Activated B cell treated with CpG ODN at 0.5 μM for 24 hours (primary cell): ENCODE results near the gene MRPL30. TPM values are rescaled to one million over a fixed set of nuclear protein-coding genes. Genes with fewer than 3 reads are reported as not detected.

Experiments used
- ATAC-seq: fragments of 200-7000 bp; cut with Tn5 transposase; one replicate; pipeline ENCODE4 v1.10.0; 2021; ENCODE audit warnings: low read depth, mild to moderate bottlenecking, moderate library complexity
- CTCF ChIA-PET: fragments of 350-600 bp; sonication (Branson Sonifier 250); formaldehyde crosslinking; loops from one replicate; lab custom pipeline; 2021; ENCODE audit warnings: antibody characterized with exemption; lab: Charles Lee
- POLR2A ChIA-PET: fragments of 350-600 bp; sonication (Branson Sonifier 250); formaldehyde crosslinking; loops from one replicate; lab custom pipeline; 2021; ENCODE audit warnings: antibody characterized with exemption; lab: Charles Lee
- DNase-seq: peaks from one replicate; pipeline ENCODE4 v3.0.0; 2022
- H3K27ac Mint-ChIP-seq: one replicate; pipeline ENCODE4 v1.8.0; 2020; ENCODE audit warnings: mixed read lengths
- H3K27me3 Mint-ChIP-seq: one replicate; pipeline ENCODE4 v1.8.0; 2021; ENCODE audit warnings: mixed read lengths
- H3K36me3 Mint-ChIP-seq: one replicate; pipeline ENCODE4 v1.8.0; 2021; ENCODE audit warnings: low read depth, mixed read lengths
- H3K4me1 Mint-ChIP-seq: one replicate; pipeline ENCODE4 v1.8.0; 2021; ENCODE audit warnings: mixed read lengths
- H3K4me3 Mint-ChIP-seq: one replicate; pipeline ENCODE4 v1.8.0; 2020; ENCODE audit warnings: mild to moderate bottlenecking, mixed read lengths
- H3K9me3 Mint-ChIP-seq: one replicate; pipeline ENCODE4 v1.8.0; 2020; ENCODE audit warnings: mixed read lengths
- intact Hi-C: fragments of 100-400 bp; cut with micrococcal nuclease; formaldehyde crosslinking; loops from one replicate; pipeline ENCODE4 v1.15.1; 2024
- total RNA-seq: library from RNA; stranded (reverse); gene quantifications from 2 replicates; pipeline ENCODE4 v1.2.3, GENCODE V29; 2022
- TF ChIP-seq, protein P1 (sequence below): fragments of 200-600 bp; IDR thresholded peaks from one replicate; pipeline ENCODE4 v1.8.0; 2022; ENCODE audit warnings: antibody characterized with exemption, mild to moderate bottlenecking

MRPL30 gene
- total RNA-seq, 1 donor from 2014 or later, result 21.4 TPM

DNA sequence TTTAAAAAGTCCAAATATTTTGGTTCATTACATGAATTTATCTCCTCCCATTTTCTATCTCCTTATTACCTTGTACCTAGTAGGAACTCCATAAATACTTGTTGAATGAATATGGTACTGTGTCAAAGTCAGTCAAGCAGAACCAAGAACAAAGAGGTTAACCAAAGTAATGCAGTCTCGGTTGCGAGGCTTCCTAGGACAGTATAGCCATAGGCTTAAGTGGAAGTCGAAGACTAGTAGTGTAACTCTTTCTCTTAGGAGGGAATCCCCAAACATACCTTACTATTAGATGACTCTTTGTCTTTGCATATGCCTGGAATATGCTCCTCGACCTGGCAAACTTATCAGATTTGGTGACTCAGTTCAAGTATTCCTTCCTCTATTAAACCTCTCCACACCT is 21.4 kb upstream of the MRPL30 start:
- Mint-ChIP-seq H3K9me3 (no peaks in the 10 kb centered on the region), H3K27ac (peak overlapping the region; percentile 80), H3K27me3 (no peaks in the 10 kb centered on the region), H3K36me3 (peaks cover 59% of the 10 kb centered on the region), H3K4me1 (peaks cover 46% of the 10 kb centered on the region), H3K4me3 (no peak overlapping the region)
- intact Hi-C loops, result loop anchor here (5.0 to 10.0 kb wide), 3 partner anchors 1147 to 1497 kb away; partner anchors contain the start of genes ACTR1B and PDCL3
- CTCF ChIA-PET, result no interaction called here
- TF ChIP-seq, protein P1, sequence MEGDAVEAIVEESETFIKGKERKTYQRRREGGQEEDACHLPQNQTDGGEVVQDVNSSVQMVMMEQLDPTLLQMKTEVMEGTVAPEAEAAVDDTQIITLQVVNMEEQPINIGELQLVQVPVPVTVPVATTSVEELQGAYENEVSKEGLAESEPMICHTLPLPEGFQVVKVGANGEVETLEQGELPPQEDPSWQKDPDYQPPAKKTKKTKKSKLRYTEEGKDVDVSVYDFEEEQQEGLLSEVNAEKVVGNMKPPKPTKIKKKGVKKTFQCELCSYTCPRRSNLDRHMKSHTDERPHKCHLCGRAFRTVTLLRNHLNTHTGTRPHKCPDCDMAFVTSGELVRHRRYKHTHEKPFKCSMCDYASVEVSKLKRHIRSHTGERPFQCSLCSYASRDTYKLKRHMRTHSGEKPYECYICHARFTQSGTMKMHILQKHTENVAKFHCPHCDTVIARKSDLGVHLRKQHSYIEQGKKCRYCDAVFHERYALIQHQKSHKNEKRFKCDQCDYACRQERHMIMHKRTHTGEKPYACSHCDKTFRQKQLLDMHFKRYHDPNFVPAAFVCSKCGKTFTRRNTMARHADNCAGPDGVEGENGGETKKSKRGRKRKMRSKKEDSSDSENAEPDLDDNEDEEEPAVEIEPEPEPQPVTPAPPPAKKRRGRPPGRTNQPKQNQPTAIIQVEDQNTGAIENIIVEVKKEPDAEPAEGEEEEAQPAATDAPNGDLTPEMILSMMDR, result no peak
- POLR2A ChIA-PET, result interaction anchor here (9.2 kb wide), 1 partner anchor 18 kb away, joined by 143 read pairs; the partner anchor contains the start of gene C2orf15
- ATAC-seq (no peak), DNase-seq (no peak)

DNA sequence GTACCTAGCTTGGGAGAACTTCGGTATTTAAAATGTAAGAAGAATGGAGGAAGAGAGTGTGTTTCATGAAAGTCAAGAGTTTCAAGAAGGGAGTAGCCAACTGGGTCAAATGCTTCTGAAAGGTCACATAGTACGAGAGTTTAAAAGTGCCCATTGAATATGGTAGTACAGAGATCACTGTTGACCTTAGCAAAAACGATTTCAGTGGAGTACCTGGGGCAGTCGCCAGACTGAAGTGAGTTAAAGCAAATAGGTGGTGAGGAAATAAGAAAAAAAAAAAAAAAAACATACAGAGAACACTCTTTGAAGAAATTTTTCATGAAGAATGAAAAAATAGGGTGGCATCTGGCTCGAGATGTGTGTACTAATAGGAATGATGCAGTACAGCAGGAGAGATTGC is 14.8 kb upstream of the MRPL30 start:
- no peak overlapping the region for H3K27ac Mint-ChIP-seq

DNA sequence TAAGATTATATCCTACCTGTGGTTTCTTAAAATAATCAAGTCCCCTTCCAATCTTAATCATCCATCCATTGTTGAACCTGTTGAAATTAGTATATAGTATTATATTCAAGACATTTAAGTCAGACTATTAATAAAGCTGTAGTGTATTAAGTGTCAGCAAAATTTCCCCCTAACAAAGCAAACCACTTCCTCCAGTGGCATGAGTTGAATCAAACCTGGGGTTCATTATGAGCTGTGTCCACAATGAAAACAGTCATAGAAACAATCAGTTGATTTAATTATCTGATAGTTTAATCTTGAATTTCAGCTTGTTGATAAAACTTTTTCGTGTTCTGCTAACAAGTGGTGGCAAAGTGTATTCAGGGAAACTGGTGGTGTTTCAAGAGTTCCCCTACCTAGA is 11.4 kb upstream of the MRPL30 start:
- no peaks in the 10 kb centered on the region for H3K4me1 Mint-ChIP-seq
- peaks cover 80% of the 10 kb centered on the region for H3K36me3 Mint-ChIP-seq
- no peak overlapping the region for H3K4me3 Mint-ChIP-seq
- ChIA-PET POLR2A (no interaction called here), CTCF (no interaction called here)
- no peak for ATAC-seq
- DNase-seq, result no peak
- no peaks in the 10 kb centered on the region for H3K9me3 Mint-ChIP-seq
- TF ChIP-seq, protein P1, result no peak
- no peak overlapping the region for H3K27ac Mint-ChIP-seq
- H3K27me3 Mint-ChIP-seq, result no peaks in the 10 kb centered on the region
- intact Hi-C loops, result no loop called here

More for the DNA sequence above, 14.8 kb upstream of the MRPL30 start:
- H3K36me3 Mint-ChIP-seq, result peaks cover 79% of the 10 kb centered on the region
- H3K27me3 Mint-ChIP-seq, result no peaks in the 10 kb centered on the region
- TF ChIP-seq, protein P1, result no peak
- H3K9me3 Mint-ChIP-seq, result no peaks in the 10 kb centered on the region
- no peaks in the 10 kb centered on the region for H3K4me1 Mint-ChIP-seq
- ATAC-seq (no peak), DNase-seq (no peak)
- intact Hi-C loops, result no loop called here
- ChIA-PET CTCF (no interaction called here), POLR2A (no interaction called here)
- H3K4me3 Mint-ChIP-seq, result no peak overlapping the region

DNA sequence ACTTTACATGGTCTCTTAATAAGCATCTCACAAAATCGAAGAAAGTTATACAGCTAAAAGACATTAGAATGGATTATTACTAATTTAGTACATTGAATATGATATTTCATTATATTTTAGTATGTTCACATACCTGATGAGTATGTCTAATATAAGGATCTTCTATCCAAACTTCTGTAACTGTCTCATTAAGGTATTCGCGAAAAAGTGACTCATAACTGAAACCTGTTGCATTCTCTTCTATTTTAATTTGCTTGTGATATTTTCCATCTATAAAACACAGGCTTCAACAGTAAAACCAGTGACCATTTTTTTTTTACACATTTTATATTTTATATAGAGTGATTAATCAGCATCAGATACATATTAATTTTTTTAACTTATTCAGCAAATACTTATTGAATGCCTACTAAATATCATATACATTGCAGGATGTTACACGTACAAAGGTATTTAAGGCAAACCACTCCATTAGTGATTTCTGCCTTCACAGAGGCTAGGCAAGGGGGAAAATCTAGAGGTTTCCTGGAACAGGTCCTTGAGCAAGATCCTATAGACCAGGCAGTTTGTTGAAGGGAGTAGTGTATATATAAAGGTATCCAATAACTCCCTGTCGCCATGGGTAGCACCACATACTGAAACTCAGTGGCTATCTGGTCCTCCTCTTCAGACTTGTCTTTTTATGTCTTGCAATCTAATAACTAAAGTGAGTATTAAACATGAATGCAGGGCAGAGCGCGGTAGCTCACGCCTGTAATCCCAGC is 9.4 kb upstream of the MRPL30 start:
- Mint-ChIP-seq H3K36me3 (peaks cover 72% of the 10 kb centered on the region), H3K9me3 (no peaks in the 10 kb centered on the region)
- POLR2A ChIA-PET, result interaction anchor here (1.2 kb wide), 1 partner anchor 31 kb away, joined by 4 read pairs; no protein-coding TSS in a partner anchor

DNA sequence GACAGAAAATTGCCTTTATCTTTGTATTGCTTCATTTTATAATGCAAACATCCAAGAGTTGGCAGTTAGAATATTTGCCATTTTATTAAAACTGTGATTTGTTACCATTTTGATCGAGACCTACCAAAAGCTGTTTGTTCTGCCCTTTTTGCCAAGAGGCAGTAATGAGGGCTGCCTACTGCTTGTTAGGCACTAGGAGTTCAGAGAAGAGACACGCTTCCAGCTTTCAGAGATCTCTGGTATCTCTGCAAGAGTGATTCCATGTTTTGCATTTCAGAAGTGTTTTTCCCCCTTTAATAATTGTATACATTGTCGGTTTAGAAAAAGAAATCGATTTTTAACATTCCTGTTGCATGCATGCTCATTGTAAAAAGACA is 628 bp downstream of the MRPL30 start:
- DNase-seq (no peak), ATAC-seq (no peak)
- intact Hi-C loops, result loop anchor here (1.0 to 5.0 kb wide), 7 partner anchors 26 to 1821 kb away; partner anchors contain the start of genes C2orf15, COA5, MGAT4A and REV1
- H3K4me1 Mint-ChIP-seq, result peaks cover 60% of the 10 kb centered on the region
- peaks cover 33% of the 10 kb centered on the region for H3K36me3 Mint-ChIP-seq
- no peaks in the 10 kb centered on the region for H3K9me3 Mint-ChIP-seq
- no peaks in the 10 kb centered on the region for H3K27me3 Mint-ChIP-seq
- H3K4me3 Mint-ChIP-seq, result peak overlapping the region; percentile 99
- ChIA-PET POLR2A (interaction anchor here (0.7 to 4.0 kb wide), 5 partner anchors 8 to 619 kb away, joined by 5 to 46 read pairs (median 23); partner anchors contain the start of genes C2orf15, EIF5B, LIPT1 and TSGA10), CTCF (interaction anchor here (2.3 kb wide), 1 partner anchor 532 kb away, joined by 6 read pairs; no protein-coding TSS in a partner anchor)
- peak overlapping the region; percentile 95 for H3K27ac Mint-ChIP-seq
- TF ChIP-seq, protein P1, result no peak

More for the DNA sequence above, 9.4 kb upstream of the MRPL30 start:
- CTCF ChIA-PET, result interaction anchor here (0.6 kb wide), 1 partner anchor 70 kb away, joined by 3 read pairs; no protein-coding TSS in a partner anchor
- no peaks in the 10 kb centered on the region for H3K27me3 Mint-ChIP-seq
- intact Hi-C loops, result no loop called here
- TF ChIP-seq, protein P1, result no peak
- no peak overlapping the region for H3K4me3 Mint-ChIP-seq
- DNase-seq (no peak), ATAC-seq (no peak)
- peaks cover 13% of the 10 kb centered on the region for H3K4me1 Mint-ChIP-seq
- no peak overlapping the region for H3K27ac Mint-ChIP-seq
